ENCODE measurements around the gene ANTXRL. TPM values are rescaled to one million over a fixed set of nuclear protein-coding genes. Genes with fewer than 3 reads are reported as not detected.
"Not testable (repeated sequence)": the region's sequence is repeated elsewhere in the genome, so short reads cannot be mapped to it uniquely, and the experiment has no call there.

Gene ANTXRL
- total RNA-seq, 1 donor from 2014 or later: 0.48 TPM

- DNase-seq (ENCODE audit: low spot score): no peak
Measured at GRCh38 chr10:46254467-46254866, 32.3 kb upstream of the ANTXRL start.

- DNase-seq (ENCODE audit: low spot score): not testable (repeated sequence)
Measured at GRCh38 chr10:46255210-46255609, 31.6 kb upstream of the ANTXRL start.

- DNase-seq (ENCODE audit: low spot score): no peak
Measured at GRCh38 chr10:46255801-46256747, 30.7 kb upstream of the ANTXRL start.

GRCh38 chr10:46257099-46257498 lies 29.7 kb upstream of the ANTXRL start:
- no peak for DNase-seq (ENCODE audit: low spot score)

GRCh38 chr10:46262906-46263560 lies 23.8 kb upstream of the ANTXRL start:
- DNase-seq (ENCODE audit: low spot score): not testable (repeated sequence)

- DNase-seq (ENCODE audit: low spot score): no peak
Measured at GRCh38 chr10:46263831-46264268, 22.9 kb upstream of the ANTXRL start.

- DNase-seq (ENCODE audit: low spot score): no peak
Measured at GRCh38 chr10:46264336-46264735, 22.5 kb upstream of the ANTXRL start.

GRCh38 chr10:46264737-46265368 lies 21.9 kb upstream of the ANTXRL start:
- DNase-seq (ENCODE audit: low spot score): no peak

- not testable (repeated sequence) for DNase-seq (ENCODE audit: low spot score)
Measured at GRCh38 chr10:46265566-46266305, 21.1 kb upstream of the ANTXRL start.

- DNase-seq (ENCODE audit: low spot score): no peak
Measured at GRCh38 chr10:46266306-46266985, 20.4 kb upstream of the ANTXRL start.

GRCh38 chr10:46267132-46267985 lies 19.4 kb upstream of the ANTXRL start:
- DNase-seq (ENCODE audit: low spot score): no peak

GRCh38 chr10:46268076-46268881 lies 18.5 kb upstream of the ANTXRL start:
- no peak for DNase-seq (ENCODE audit: low spot score)

- DNase-seq (ENCODE audit: low spot score): not testable (repeated sequence)
Measured at GRCh38 chr10:46269554-46270053, 17.2 kb upstream of the ANTXRL start.

GRCh38 chr10:46270086-46270811 lies 16.5 kb upstream of the ANTXRL start:
- DNase-seq (ENCODE audit: low spot score): no peak

- not testable (repeated sequence) for DNase-seq (ENCODE audit: low spot score)
Measured at GRCh38 chr10:46270963-46271530, 15.8 kb upstream of the ANTXRL start.

GRCh38 chr10:46271795-46272499 lies 14.8 kb upstream of the ANTXRL start:
- not testable (repeated sequence) for DNase-seq (ENCODE audit: low spot score)

- no peak for DNase-seq (ENCODE audit: low spot score)
Measured at GRCh38 chr10:46272863-46273415, 13.9 kb upstream of the ANTXRL start.

Measured in umbilical cord (tissue), 2 donors.